Measurements from ENCODE around the gene SACS.

DNA sequence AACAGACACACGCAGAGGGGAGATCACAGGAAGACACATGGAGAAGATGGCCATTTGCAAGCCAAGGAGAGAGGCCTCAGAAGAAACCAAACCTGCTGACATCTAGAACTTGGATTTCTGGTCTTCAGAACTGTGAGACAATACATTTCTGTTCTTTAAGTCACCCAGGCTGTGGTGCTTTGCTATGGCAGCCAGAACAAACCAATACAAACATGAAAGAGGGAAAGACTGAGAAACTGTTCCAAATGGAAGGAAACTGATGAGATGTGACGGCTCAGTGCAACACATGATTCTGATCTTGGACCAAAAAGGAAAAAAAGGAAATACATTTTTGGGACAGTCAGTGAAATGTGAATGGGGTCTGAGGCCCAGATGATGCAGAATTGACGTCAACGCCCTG, 30.2 kb upstream of the SACS start:
- TF ChIP-seq, protein P1, sequence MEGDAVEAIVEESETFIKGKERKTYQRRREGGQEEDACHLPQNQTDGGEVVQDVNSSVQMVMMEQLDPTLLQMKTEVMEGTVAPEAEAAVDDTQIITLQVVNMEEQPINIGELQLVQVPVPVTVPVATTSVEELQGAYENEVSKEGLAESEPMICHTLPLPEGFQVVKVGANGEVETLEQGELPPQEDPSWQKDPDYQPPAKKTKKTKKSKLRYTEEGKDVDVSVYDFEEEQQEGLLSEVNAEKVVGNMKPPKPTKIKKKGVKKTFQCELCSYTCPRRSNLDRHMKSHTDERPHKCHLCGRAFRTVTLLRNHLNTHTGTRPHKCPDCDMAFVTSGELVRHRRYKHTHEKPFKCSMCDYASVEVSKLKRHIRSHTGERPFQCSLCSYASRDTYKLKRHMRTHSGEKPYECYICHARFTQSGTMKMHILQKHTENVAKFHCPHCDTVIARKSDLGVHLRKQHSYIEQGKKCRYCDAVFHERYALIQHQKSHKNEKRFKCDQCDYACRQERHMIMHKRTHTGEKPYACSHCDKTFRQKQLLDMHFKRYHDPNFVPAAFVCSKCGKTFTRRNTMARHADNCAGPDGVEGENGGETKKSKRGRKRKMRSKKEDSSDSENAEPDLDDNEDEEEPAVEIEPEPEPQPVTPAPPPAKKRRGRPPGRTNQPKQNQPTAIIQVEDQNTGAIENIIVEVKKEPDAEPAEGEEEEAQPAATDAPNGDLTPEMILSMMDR (IDR thresholded peaks at IDR 0.05; ENCODE audit: low read length), result no peak
- no peak for TF ChIP-seq EZH2 (IDR thresholded peaks at IDR 0.05; ENCODE audit: borderline replicate concordance, low read length)

All from OCI-LY1 (cell line).